Upper lobe of left lung (tissue), 4 donors: ENCODE measurements around the gene MCF2L.
"Not testable (repeated sequence)": the region's sequence is repeated elsewhere in the genome, so short reads cannot be mapped to it uniquely, and the experiment has no call there.

Experiments used
- CTCF ChIP-seq, 6 experiments: fragments of 450-650 bp in 4 of 6; fragments of 200-600 bp in 2 of 6; sonication (generic) in 2 of 6; IDR thresholded peaks; one replicate each; pipeline ENCODE4 v1.5.1; 2016 to 2019; ENCODE audit warnings: antibody characterized with exemption in 6 of 6
- POLR2A ChIP-seq, 4 donors: fragments of 450-650 bp; IDR thresholded peaks; one replicate each; pipeline ENCODE4 v1.5.1; 2016 to 2017; ENCODE audit warnings: antibody characterized with exemption in 4 of 4, mild to moderate bottlenecking in 2 of 4

- not testable (repeated sequence) for TF ChIP-seq POLR2A, CTCF (IDR thresholded peaks at IDR 0.05)
Observed at GRCh38 chr13:112941765-112942164, 27.2 kb upstream of the MCF2L start.
